GM12878 (cell line): ENCODE data around the gene ADSS1.

Experiments used
- ELK1 ChIP-seq: IDR thresholded peaks from 2 replicates; pipeline ENCODE4 v1.6.1; 2012; ENCODE audit warnings: low read depth, low read length, improper control_type of control experiment
- ETV6 ChIP-seq, 2 experiments: fragments of 450-650 bp in 1 of 2; IDR thresholded peaks in 1 of 2; conservative IDR thresholded peaks in 1 of 2; 2 replicates each; pipeline ENCODE4 v1.6.1; 2014; ENCODE audit warnings: antibody characterized with exemption in 1 of 2, borderline replicate concordance in 1 of 2, low read depth in 1 of 2, mild to moderate bottlenecking in 1 of 2, moderate library complexity in 1 of 2
- HCFC1 ChIP-seq: fragments of 150-350 bp; IDR thresholded peaks from 2 replicates; pipeline ENCODE4 v1.6.1; 2014; ENCODE audit warnings: low read length
- RAD21 ChIP-seq: IDR thresholded peaks from 2 replicates; pipeline ENCODE4 v1.6.1; 2011; ENCODE audit warnings: mild to moderate bottlenecking, low read depth, low read length, moderate library complexity; ENCODE audit not compliant: insufficient read depth
- TF ChIP-seq, protein P1 (sequence below), 3 experiments: IDR thresholded peaks in 2 of 3; conservative IDR thresholded peaks in 1 of 3; 2 replicates each; pipeline ENCODE4 v1.5.1; 2011; ENCODE audit warnings: low read depth in 3 of 3, low read length in 3 of 3, mild to moderate bottlenecking in 3 of 3, control low read depth in 2 of 3, moderate library complexity in 2 of 3, inconsistent platforms in 1 of 3, mixed read lengths in 1 of 3; ENCODE audit not compliant: control insufficient read depth in 2 of 3, insufficient read depth in 1 of 3; ENCODE audit errors: extremely low read depth in 1 of 3
- TF ChIP-seq, protein P2 (sequence below): fragments of 450-650 bp; IDR thresholded peaks from 2 replicates; pipeline ENCODE4 v1.6.1; 2018; ENCODE audit warnings: mild to moderate bottlenecking, low read depth, moderate library complexity; ENCODE audit not compliant: partially characterized antibody
- TF ChIP-seq, protein P3 (sequence below): fragments of 450-650 bp; IDR thresholded peaks from 2 replicates; pipeline ENCODE4 v1.6.1; 2017; ENCODE audit warnings: antibody characterized with exemption, mild to moderate bottlenecking, moderate library complexity

DNA sequence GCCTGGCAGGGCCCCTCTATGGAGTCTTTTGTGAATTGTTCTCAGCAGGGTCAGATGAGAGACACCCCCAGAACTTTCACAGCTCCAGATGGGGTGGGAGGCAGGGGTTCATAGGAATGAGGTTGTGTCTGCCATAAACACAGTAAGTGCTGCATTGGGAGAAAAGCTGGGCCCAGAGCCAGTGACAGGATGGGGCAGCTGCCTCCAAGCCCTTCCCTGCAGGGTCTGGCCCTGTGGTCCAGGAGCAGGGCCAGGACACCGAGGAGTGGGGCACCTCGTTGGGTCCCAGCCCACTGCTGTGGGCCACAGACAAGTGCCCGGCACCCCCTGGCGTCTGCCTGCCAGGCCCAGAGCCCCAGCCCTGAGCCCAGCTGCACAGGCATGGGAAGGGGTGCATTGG lies 21.4 kb upstream of the ADSS1 start:
- TF ChIP-seq, protein P1, sequence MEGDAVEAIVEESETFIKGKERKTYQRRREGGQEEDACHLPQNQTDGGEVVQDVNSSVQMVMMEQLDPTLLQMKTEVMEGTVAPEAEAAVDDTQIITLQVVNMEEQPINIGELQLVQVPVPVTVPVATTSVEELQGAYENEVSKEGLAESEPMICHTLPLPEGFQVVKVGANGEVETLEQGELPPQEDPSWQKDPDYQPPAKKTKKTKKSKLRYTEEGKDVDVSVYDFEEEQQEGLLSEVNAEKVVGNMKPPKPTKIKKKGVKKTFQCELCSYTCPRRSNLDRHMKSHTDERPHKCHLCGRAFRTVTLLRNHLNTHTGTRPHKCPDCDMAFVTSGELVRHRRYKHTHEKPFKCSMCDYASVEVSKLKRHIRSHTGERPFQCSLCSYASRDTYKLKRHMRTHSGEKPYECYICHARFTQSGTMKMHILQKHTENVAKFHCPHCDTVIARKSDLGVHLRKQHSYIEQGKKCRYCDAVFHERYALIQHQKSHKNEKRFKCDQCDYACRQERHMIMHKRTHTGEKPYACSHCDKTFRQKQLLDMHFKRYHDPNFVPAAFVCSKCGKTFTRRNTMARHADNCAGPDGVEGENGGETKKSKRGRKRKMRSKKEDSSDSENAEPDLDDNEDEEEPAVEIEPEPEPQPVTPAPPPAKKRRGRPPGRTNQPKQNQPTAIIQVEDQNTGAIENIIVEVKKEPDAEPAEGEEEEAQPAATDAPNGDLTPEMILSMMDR (IDR thresholded peaks at IDR 0.05 in 2 of 3, conservative IDR thresholded peaks at IDR 0.05 in 1 of 3; ENCODE audit: control insufficient read depth in 2 of 3, extremely low read depth in 1 of 3, insufficient read depth in 1 of 3, low read depth in 3 of 3, low read length in 3 of 3): no peak
- TF ChIP-seq, protein P2, sequence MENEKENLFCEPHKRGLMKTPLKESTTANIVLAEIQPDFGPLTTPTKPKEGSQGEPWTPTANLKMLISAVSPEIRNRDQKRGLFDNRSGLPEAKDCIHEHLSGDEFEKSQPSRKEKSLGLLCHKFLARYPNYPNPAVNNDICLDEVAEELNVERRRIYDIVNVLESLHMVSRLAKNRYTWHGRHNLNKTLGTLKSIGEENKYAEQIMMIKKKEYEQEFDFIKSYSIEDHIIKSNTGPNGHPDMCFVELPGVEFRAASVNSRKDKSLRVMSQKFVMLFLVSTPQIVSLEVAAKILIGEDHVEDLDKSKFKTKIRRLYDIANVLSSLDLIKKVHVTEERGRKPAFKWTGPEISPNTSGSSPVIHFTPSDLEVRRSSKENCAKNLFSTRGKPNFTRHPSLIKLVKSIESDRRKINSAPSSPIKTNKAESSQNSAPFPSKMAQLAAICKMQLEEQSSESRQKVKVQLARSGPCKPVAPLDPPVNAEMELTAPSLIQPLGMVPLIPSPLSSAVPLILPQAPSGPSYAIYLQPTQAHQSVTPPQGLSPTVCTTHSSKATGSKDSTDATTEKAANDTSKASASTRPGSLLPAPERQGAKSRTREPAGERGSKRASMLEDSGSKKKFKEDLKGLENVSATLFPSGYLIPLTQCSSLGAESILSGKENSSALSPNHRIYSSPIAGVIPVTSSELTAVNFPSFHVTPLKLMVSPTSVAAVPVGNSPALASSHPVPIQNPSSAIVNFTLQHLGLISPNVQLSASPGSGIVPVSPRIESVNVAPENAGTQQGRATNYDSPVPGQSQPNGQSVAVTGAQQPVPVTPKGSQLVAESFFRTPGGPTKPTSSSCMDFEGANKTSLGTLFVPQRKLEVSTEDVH: no peak
- TF ChIP-seq RAD21: no peak
- TF ChIP-seq, protein P3, sequence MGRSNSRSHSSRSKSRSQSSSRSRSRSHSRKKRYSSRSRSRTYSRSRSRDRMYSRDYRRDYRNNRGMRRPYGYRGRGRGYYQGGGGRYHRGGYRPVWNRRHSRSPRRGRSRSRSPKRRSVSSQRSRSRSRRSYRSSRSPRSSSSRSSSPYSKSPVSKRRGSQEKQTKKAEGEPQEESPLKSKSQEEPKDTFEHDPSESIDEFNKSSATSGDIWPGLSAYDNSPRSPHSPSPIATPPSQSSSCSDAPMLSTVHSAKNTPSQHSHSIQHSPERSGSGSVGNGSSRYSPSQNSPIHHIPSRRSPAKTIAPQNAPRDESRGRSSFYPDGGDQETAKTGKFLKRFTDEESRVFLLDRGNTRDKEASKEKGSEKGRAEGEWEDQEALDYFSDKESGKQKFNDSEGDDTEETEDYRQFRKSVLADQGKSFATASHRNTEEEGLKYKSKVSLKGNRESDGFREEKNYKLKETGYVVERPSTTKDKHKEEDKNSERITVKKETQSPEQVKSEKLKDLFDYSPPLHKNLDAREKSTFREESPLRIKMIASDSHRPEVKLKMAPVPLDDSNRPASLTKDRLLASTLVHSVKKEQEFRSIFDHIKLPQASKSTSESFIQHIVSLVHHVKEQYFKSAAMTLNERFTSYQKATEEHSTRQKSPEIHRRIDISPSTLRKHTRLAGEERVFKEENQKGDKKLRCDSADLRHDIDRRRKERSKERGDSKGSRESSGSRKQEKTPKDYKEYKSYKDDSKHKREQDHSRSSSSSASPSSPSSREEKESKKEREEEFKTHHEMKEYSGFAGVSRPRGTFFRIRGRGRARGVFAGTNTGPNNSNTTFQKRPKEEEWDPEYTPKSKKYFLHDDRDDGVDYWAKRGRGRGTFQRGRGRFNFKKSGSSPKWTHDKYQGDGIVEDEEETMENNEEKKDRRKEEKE: no peak
- no peak for TF ChIP-seq ELK1
- no peak for TF ChIP-seq HCFC1
- no peak for TF ChIP-seq ETV6 (conservative IDR thresholded peaks at IDR 0.05 in 1 of 2, IDR thresholded peaks at IDR 0.05 in 1 of 2; ENCODE audit: borderline replicate concordance in 1 of 2, low read depth in 1 of 2)
